DND-41 (cell line): Measurements from ENCODE around the gene MAN2A2.
A peak's percentile ranks its signal among the peaks of the same experiment; 100 is the strongest.

Experiments
- ATAC-seq: fragments of 200-7000 bp; cut with Tn5 transposase; 3 replicates; pipeline ENCODE4 v1.9.1; 2021; ENCODE audit warnings: low read depth; ENCODE audit not compliant: insufficient read depth
- DNase-seq: peaks from one replicate; pipeline ENCODE4 v3.0.0-alpha.2; 2020
- H2AFZ ChIP-seq: 2 replicates; pipeline ENCODE4 v1.6.0; 2012; ENCODE audit warnings: low read depth, low read length
- H3K27ac ChIP-seq: 2 replicates; pipeline ENCODE4 v1.5.1; 2012; ENCODE audit warnings: low read length, inconsistent platforms
- H3K27me3 ChIP-seq: fragments of 200-600 bp; sonication (generic); 2 replicates; pipeline ENCODE4 v1.6.0; 2012; ENCODE audit warnings: low read length, mild to moderate bottlenecking, inconsistent platforms; ENCODE audit not compliant: insufficient read depth, poor library complexity
- H3K36me3 ChIP-seq: 2 replicates; pipeline ENCODE4 v1.5.1; 2012; ENCODE audit warnings: low read length, inconsistent platforms; ENCODE audit not compliant: insufficient read depth
- H3K4me1 ChIP-seq: 2 replicates; pipeline ENCODE4 v1.5.1; 2012; ENCODE audit warnings: mild to moderate bottlenecking, low read length; ENCODE audit not compliant: insufficient read depth
- H3K4me2 ChIP-seq: 2 replicates; pipeline ENCODE4 v1.6.0; 2012; ENCODE audit warnings: mild to moderate bottlenecking, moderate library complexity, low read length, inconsistent platforms; ENCODE audit not compliant: insufficient read depth
- H3K4me3 ChIP-seq, 2 experiments: fragments of 200-600 bp in 1 of 2; shearing (Covaris generic) in 1 of 2; 2 replicates each; pipeline ENCODE4 v1.5.1; 2012 to 2016; ENCODE audit warnings: inconsistent platforms in 2 of 2, low read length in 2 of 2, mild to moderate bottlenecking in 2 of 2, low read depth in 1 of 2, moderate library complexity in 1 of 2
- H3K79me2 ChIP-seq: 2 replicates; pipeline ENCODE4 v1.6.0; 2012; ENCODE audit warnings: low read length, inconsistent platforms; ENCODE audit not compliant: insufficient read depth
- H3K9ac ChIP-seq: 2 replicates; pipeline ENCODE4 v1.6.0; 2012; ENCODE audit warnings: low read depth, mild to moderate bottlenecking, inconsistent platforms, low read length, moderate library complexity
- H3K9me3 ChIP-seq: 2 replicates; pipeline ENCODE4 v1.5.1; 2012; ENCODE audit warnings: low read length, moderate library complexity, mild to moderate bottlenecking, inconsistent platforms; ENCODE audit not compliant: insufficient read depth, severe bottlenecking
- H4K20me1 ChIP-seq: 2 replicates; pipeline ENCODE4 v1.6.0; 2012; ENCODE audit warnings: low read length; ENCODE audit not compliant: insufficient read depth
- CTCF ChIP-seq: IDR thresholded peaks from 2 replicates; pipeline ENCODE4 v1.5.1; 2012; ENCODE audit warnings: borderline replicate concordance, low read length, moderate library complexity, mild to moderate bottlenecking; ENCODE audit not compliant: poor library complexity, severe bottlenecking; ENCODE audit errors: extremely low read depth
- EZH2 ChIP-seq: IDR thresholded peaks from 3 replicates; pipeline ENCODE4 v1.6.1; 2012; ENCODE audit warnings: borderline replicate concordance, low read depth, mild to moderate bottlenecking, moderate library complexity, low read length, inconsistent platforms; ENCODE audit not compliant: severe bottlenecking

MAN2A2 gene

GRCh38 chr15:90934949-90935751 is 32.0 kb downstream of the MAN2A2 start, which contains the start of gene UNC45A:
TSS of gene UNC45A (plus strand) at chr15:90935285. CDS start at chr15:90935325, 40 bp downstream.
- peaks cover 58% of the 10 kb centered on the region for H3K4me1 ChIP-seq
- H2AFZ ChIP-seq, result peak within 1 kb of the TSS; percentile 81
- H3K4me2 ChIP-seq, result peak within 1 kb of the TSS; percentile 93
- peak within 1 kb of the TSS; percentile 68 for H3K27ac ChIP-seq
- H3K79me2 ChIP-seq, result peaks cover 33% of the 10 kb centered on the region
- H3K9me3 ChIP-seq, result no peaks in the 10 kb centered on the region
- TF ChIP-seq CTCF, result peak; percentile 27
- TF ChIP-seq EZH2, result no peak
- peaks cover 30% of the 10 kb centered on the region for H3K36me3 ChIP-seq
- H3K9ac ChIP-seq, result peak within 1 kb of the TSS; percentile 71
- DNase-seq, result peak; percentile 91
- no peaks in the 10 kb centered on the region for H3K27me3 ChIP-seq
- peak within 1 kb of the TSS; percentile 60 to 69 for H3K4me3 ChIP-seq
- peak; percentile 76 for ATAC-seq
- H4K20me1 ChIP-seq, result no peaks in the 10 kb centered on the region

GRCh38 chr15:90936823-90937222 is 33.7 kb downstream of the MAN2A2 start:
- Histone ChIP-seq H4K20me1 (no peaks in the 10 kb centered on the region), H3K4me3 (no peak overlapping the region), H3K79me2 (peaks cover 21% of the 10 kb centered on the region), H3K27ac (no peak overlapping the region), H3K4me2 (peak overlapping the region; percentile 93; the same call in 1 of the 2 replicates), H3K9me3 (no peaks in the 10 kb centered on the region), H3K36me3 (peaks cover 40% of the 10 kb centered on the region), H3K27me3 (no peaks in the 10 kb centered on the region), H3K4me1 (peaks cover 43% of the 10 kb centered on the region), H2AFZ (no peak overlapping the region), H3K9ac (no peak overlapping the region)
- TF ChIP-seq EZH2, result no peak
- no peak for TF ChIP-seq CTCF
- ATAC-seq, result no peak
- DNase-seq, result no peak

- Histone ChIP-seq H3K4me2 (no peak overlapping the region), H3K27me3 (no peaks in the 10 kb centered on the region), H3K27ac (no peak overlapping the region), H3K79me2 (peaks cover 17% of the 10 kb centered on the region), H2AFZ (no peak overlapping the region), H3K36me3 (peaks cover 54% of the 10 kb centered on the region), H3K4me3 (no peak overlapping the region), H3K4me1 (peaks cover 32% of the 10 kb centered on the region), H3K9me3 (no peaks in the 10 kb centered on the region), H3K9ac (no peak overlapping the region), H4K20me1 (no peaks in the 10 kb centered on the region)
- ATAC-seq, result no peak
- TF ChIP-seq EZH2, result no peak
- no peak for TF ChIP-seq CTCF
- DNase-seq, result no peak
Measured at GRCh38 chr15:90938261-90938660, 35.2 kb downstream of the MAN2A2 start.
